Measurements from ENCODE around the gene NELL1.

The NELL1 gene

DNA sequence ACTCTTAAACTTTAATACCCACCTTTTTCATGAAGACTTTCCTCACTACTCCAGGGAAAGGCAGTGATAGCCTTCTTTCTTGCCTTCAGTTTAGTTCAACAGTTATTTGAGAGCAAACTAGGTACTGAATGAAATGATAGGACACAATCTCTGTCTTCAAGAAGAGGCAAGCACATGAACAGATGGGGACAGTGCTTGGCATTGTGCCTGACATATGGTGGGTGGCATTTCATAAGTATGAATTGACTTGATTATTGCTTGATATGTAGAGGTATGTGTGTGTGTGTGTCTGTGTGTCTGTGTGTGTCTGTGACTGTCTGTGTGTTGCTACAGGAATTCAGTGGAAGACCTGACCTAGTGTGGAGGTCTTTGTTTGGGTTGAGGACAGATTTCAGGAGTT is 504.1 kb downstream of the NELL1 start:
- TF ChIP-seq SIN3A (IDR thresholded peaks at IDR 0.05; ENCODE audit: borderline replicate concordance, insufficient read depth, low read length) = no peak
- TF ChIP-seq, protein P1, sequence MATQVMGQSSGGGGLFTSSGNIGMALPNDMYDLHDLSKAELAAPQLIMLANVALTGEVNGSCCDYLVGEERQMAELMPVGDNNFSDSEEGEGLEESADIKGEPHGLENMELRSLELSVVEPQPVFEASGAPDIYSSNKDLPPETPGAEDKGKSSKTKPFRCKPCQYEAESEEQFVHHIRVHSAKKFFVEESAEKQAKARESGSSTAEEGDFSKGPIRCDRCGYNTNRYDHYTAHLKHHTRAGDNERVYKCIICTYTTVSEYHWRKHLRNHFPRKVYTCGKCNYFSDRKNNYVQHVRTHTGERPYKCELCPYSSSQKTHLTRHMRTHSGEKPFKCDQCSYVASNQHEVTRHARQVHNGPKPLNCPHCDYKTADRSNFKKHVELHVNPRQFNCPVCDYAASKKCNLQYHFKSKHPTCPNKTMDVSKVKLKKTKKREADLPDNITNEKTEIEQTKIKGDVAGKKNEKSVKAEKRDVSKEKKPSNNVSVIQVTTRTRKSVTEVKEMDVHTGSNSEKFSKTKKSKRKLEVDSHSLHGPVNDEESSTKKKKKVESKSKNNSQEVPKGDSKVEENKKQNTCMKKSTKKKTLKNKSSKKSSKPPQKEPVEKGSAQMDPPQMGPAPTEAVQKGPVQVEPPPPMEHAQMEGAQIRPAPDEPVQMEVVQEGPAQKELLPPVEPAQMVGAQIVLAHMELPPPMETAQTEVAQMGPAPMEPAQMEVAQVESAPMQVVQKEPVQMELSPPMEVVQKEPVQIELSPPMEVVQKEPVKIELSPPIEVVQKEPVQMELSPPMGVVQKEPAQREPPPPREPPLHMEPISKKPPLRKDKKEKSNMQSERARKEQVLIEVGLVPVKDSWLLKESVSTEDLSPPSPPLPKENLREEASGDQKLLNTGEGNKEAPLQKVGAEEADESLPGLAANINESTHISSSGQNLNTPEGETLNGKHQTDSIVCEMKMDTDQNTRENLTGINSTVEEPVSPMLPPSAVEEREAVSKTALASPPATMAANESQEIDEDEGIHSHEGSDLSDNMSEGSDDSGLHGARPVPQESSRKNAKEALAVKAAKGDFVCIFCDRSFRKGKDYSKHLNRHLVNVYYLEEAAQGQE (IDR thresholded peaks at IDR 0.05; ENCODE audit: insufficient read depth in 1 of 2, low read depth in 2 of 2, low read length in 2 of 2) = no peak
- no peak for TF ChIP-seq POLR2AphosphoS5 (IDR thresholded peaks at IDR 0.05; ENCODE audit: low read depth, low read length)
- TF ChIP-seq TAF1 (IDR thresholded peaks at IDR 0.05; ENCODE audit: borderline replicate concordance, insufficient read depth, low read length) = no peak
- TF ChIP-seq FOXP2 (optimal IDR thresholded peaks at IDR 0.05; ENCODE audit: borderline replicate concordance, extremely low read depth, extremely low read length, insufficient read depth) = no peak

DNA sequence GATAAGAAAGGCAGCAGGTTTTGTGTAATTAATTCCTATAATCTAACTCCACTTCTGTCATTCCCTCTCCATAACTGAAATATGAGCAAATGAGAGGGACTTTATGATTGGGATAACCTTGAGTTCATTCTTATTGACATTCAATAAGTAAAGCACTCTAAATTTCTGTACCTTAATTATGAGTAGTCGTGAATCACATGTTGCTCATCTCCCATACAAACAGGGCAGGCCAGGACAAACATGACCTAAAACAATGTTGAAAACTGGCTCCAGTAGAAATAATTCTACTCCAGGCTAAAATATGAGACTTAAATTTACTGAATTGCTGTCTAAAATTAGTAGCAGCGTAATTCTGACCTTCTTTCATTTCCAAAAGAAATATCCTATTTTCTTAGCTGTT is 505.4 kb downstream of the NELL1 start:
- TF ChIP-seq TAF1 (IDR thresholded peaks at IDR 0.05; ENCODE audit: borderline replicate concordance, insufficient read depth, low read length) (no peak), POLR2AphosphoS5 (IDR thresholded peaks at IDR 0.05; ENCODE audit: low read depth, low read length) (no peak), SIN3A (IDR thresholded peaks at IDR 0.05; ENCODE audit: borderline replicate concordance, insufficient read depth, low read length) (no peak), FOXP2 (optimal IDR thresholded peaks at IDR 0.05; ENCODE audit: borderline replicate concordance, extremely low read depth, extremely low read length, insufficient read depth) (no peak)
- TF ChIP-seq, protein P1 (IDR thresholded peaks at IDR 0.05; ENCODE audit: insufficient read depth in 1 of 2, low read depth in 2 of 2, low read length in 2 of 2) = no peak

DNA sequence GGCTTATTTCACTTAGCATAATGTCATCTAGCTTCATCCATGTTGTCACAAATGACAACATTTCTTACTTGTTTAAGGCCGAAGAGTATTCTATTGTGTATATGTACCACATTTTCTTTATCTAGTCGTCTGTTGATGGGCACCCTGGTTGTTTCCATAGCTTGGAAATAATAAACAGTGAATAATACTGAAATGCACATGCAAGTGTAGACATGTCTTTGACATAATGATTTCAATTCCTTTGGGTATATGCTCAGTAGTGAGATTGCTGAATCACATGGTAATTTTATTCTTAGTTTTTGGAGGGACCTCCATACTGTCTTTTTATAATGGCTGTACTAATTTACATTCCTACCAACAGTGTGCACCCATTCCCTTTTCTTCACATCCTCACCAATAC is 508.0 kb downstream of the NELL1 start:
- TF ChIP-seq FOXP2 (optimal IDR thresholded peaks at IDR 0.05; ENCODE audit: borderline replicate concordance, extremely low read depth, extremely low read length, insufficient read depth) = no peak
- no peak for TF ChIP-seq SIN3A (IDR thresholded peaks at IDR 0.05; ENCODE audit: borderline replicate concordance, insufficient read depth, low read length)
- TF ChIP-seq, protein P1 (IDR thresholded peaks at IDR 0.05; ENCODE audit: insufficient read depth in 1 of 2, low read depth in 2 of 2, low read length in 2 of 2) = no peak
- TF ChIP-seq POLR2AphosphoS5 (IDR thresholded peaks at IDR 0.05; ENCODE audit: low read depth, low read length) = no peak
- no peak for TF ChIP-seq TAF1 (IDR thresholded peaks at IDR 0.05; ENCODE audit: borderline replicate concordance, insufficient read depth, low read length)

DNA sequence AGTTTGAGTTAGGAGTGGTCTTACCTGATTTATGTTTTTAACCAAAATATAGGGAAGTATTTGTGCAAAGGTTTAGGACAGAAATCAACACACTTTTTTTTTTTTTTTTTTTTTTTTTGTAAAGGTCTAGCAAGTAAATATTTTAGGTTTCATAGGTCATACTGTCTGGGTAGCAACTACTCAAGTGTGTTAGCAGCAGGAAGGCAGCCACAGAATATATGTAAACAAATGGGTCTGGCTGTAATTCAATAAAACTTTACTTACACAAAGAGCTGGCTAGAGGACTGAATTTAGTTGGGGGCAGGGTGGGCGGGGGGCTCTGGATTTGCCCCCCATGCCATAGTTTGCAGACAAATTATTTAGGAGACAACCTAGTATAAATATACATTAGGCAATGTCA is 510.4 kb downstream of the NELL1 start:
- TF ChIP-seq, protein P1 (IDR thresholded peaks at IDR 0.05; ENCODE audit: insufficient read depth in 1 of 2, low read depth in 2 of 2, low read length in 2 of 2) = no peak
- TF ChIP-seq POLR2AphosphoS5 (IDR thresholded peaks at IDR 0.05; ENCODE audit: low read depth, low read length) (no peak), FOXP2 (optimal IDR thresholded peaks at IDR 0.05; ENCODE audit: borderline replicate concordance, extremely low read depth, extremely low read length, insufficient read depth) (no peak), SIN3A (IDR thresholded peaks at IDR 0.05; ENCODE audit: borderline replicate concordance, insufficient read depth, low read length) (no peak), TAF1 (IDR thresholded peaks at IDR 0.05; ENCODE audit: borderline replicate concordance, insufficient read depth, low read length) (no peak)

DNA sequence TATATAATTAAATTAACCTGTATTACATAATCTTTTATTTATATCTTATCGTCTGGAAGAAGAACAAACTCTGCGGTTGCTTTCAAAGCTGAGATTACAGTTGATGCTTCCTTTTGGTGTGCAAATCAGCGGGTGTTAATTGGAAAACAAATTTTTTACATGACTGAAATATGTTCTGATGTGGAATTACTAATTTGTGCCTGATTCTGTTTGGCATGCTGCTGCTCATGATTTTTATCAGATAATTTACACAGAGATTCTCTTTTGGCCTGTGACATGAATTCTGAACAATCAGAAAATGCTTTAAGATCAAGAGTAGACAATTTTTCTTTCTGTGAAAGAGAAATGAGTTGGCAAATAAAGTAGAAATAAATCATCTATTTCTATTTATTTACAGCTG is 510.8 kb downstream of the NELL1 start:
- TF ChIP-seq, protein P1 (IDR thresholded peaks at IDR 0.05; ENCODE audit: insufficient read depth in 1 of 2, low read depth in 2 of 2, low read length in 2 of 2) = no peak
